ENCODE results near the gene MTOR.

- TF ChIP-seq NBN (IDR thresholded peaks at IDR 0.05), result no peak
- no peak for TF ChIP-seq SMAD5 (IDR thresholded peaks at IDR 0.05; ENCODE audit: low read depth)
- TF ChIP-seq CTCF (IDR thresholded peaks at IDR 0.05 in 2 of 3, conservative IDR thresholded peaks at IDR 0.05 in 1 of 3; ENCODE audit: control insufficient read depth in 2 of 3, extremely low read depth in 1 of 3, insufficient read depth in 1 of 3, low read depth in 3 of 3, low read length in 3 of 3), result no peak
- no peak for TF ChIP-seq SMAD1 (IDR thresholded peaks at IDR 0.05; ENCODE audit: low read depth, partially characterized antibody)
Observed at GRCh38 chr1:11286735-11287410, 24.5 kb upstream of the MTOR start.
